ENCODE data around the gene SLC39A2. TPM values are rescaled to one million over a fixed set of nuclear protein-coding genes. Genes with fewer than 3 reads are reported as not detected.
"Not testable (repeated sequence)": the region's sequence is repeated elsewhere in the genome, so short reads cannot be mapped to it uniquely, and the experiment has no call there.

The SLC39A2 gene
- total RNA-seq, result 0.38 TPM in 1 of 2 replicates, not detected in the other

GRCh38 chr14:20998674-20999366 lies at the start of gene SLC39A2:
SLC39A2 (plus strand) TSS chr14:20999293; CDS start chr14:20999447, 154 bp downstream.
- H3K9me3 Mint-ChIP-seq, result no peaks in the 10 kb centered on the region
- TF ChIP-seq CTCF (IDR thresholded peaks at IDR 0.05), result no peak

GRCh38 chr14:20954736-20955537 lies 44.2 kb upstream of the SLC39A2 start, which contains the start of gene RNASE2:
RNASE2 (plus strand) TSS chr14:20955487; CDS start chr14:20955772, 285 bp downstream.
- POLR2A ChIA-PET; H3K4me1 Mint-ChIP-seq; intact Hi-C loops (cut with micrococcal nuclease); H3K36me3 Mint-ChIP-seq (ENCODE audit: low read depth); DNase-seq; H3K9me3 Mint-ChIP-seq; H3K4me3 Mint-ChIP-seq; ATAC-seq (ENCODE audit: low read depth); H3K27ac Mint-ChIP-seq; CTCF ChIA-PET: not testable (repeated sequence)
- peaks cover 37% of the 10 kb centered on the region for H3K27me3 Mint-ChIP-seq

More at GRCh38 chr14:20998674-20999366, at the start of gene SLC39A2:
- no peak within 1 kb of the TSS for H3K27ac Mint-ChIP-seq
- DNase-seq (no peak), ATAC-seq (ENCODE audit: low read depth) (no peak)
- H3K27me3 Mint-ChIP-seq, result no peaks in the 10 kb centered on the region
- intact Hi-C loops (cut with micrococcal nuclease), result no loop called here
- no peaks in the 10 kb centered on the region for H3K4me1 Mint-ChIP-seq
- ChIA-PET CTCF (interaction anchor here (1.1 to 1.8 kb wide), 4 partner anchors 13 to 93 kb away, joined by 3 to 8 read pairs (median 4); no protein-coding TSS in a partner anchor), POLR2A (no interaction called here)
- peaks cover 40% of the 10 kb centered on the region for H3K36me3 Mint-ChIP-seq (ENCODE audit: low read depth)
- no peak within 1 kb of the TSS for H3K4me3 Mint-ChIP-seq

GRCh38 chr14:20955538-20955873 lies 43.6 kb upstream of the SLC39A2 start:
- H3K27ac Mint-ChIP-seq; H3K4me1 Mint-ChIP-seq; DNase-seq; POLR2A ChIA-PET; H3K36me3 Mint-ChIP-seq (ENCODE audit: low read depth); ATAC-seq (ENCODE audit: low read depth); intact Hi-C loops (cut with micrococcal nuclease); CTCF ChIA-PET; H3K9me3 Mint-ChIP-seq; H3K4me3 Mint-ChIP-seq: not testable (repeated sequence)
- peaks cover 33% of the 10 kb centered on the region for H3K27me3 Mint-ChIP-seq

GRCh38 chr14:20956376-20956976 lies 42.6 kb upstream of the SLC39A2 start:
- intact Hi-C loops (cut with micrococcal nuclease), result no loop called here
- Mint-ChIP-seq H3K27me3 (peaks cover 33% of the 10 kb centered on the region), H3K4me3 (no peak overlapping the region), H3K27ac (no peak overlapping the region), H3K36me3 (ENCODE audit: low read depth) (no peaks in the 10 kb centered on the region), H3K9me3 (no peaks in the 10 kb centered on the region), H3K4me1 (peaks cover 4% of the 10 kb centered on the region)
- ATAC-seq (ENCODE audit: low read depth) (no peak), DNase-seq (no peak)
- ChIA-PET CTCF (no interaction called here), POLR2A (no interaction called here)
- TF ChIP-seq CTCF (IDR thresholded peaks at IDR 0.05), result no peak

GRCh38 chr14:20958946-20959345 lies 40.1 kb upstream of the SLC39A2 start:
- H3K27ac Mint-ChIP-seq; H3K36me3 Mint-ChIP-seq (ENCODE audit: low read depth); intact Hi-C loops (cut with micrococcal nuclease); DNase-seq; H3K4me3 Mint-ChIP-seq; ATAC-seq (ENCODE audit: low read depth); POLR2A ChIA-PET; H3K9me3 Mint-ChIP-seq; H3K4me1 Mint-ChIP-seq: not testable (repeated sequence)
- CTCF ChIA-PET, result interaction anchor here (4.8 kb wide), 1 partner anchor 13 kb away, joined by 35 read pairs; no protein-coding TSS in a partner anchor
- H3K27me3 Mint-ChIP-seq, result peaks cover 28% of the 10 kb centered on the region

GRCh38 chr14:20969336-20969735 lies 29.8 kb upstream of the SLC39A2 start:
- peaks cover 9% of the 10 kb centered on the region for H3K4me1 Mint-ChIP-seq
- intact Hi-C loops (cut with micrococcal nuclease), result no loop called here
- H3K36me3 Mint-ChIP-seq (ENCODE audit: low read depth), result no peaks in the 10 kb centered on the region
- ChIA-PET POLR2A (no interaction called here), CTCF (interaction anchor here (3.3 to 5.2 kb wide), 2 partner anchors 8 to 111 kb away, joined by 33 to 35 read pairs; no protein-coding TSS in a partner anchor)
- no peak overlapping the region for H3K4me3 Mint-ChIP-seq
- H3K27me3 Mint-ChIP-seq, result peaks cover 58% of the 10 kb centered on the region
- TF ChIP-seq CTCF (IDR thresholded peaks at IDR 0.05), result no peak
- ATAC-seq (ENCODE audit: low read depth) (no peak), DNase-seq (no peak)
- no peaks in the 10 kb centered on the region for H3K9me3 Mint-ChIP-seq
- H3K27ac Mint-ChIP-seq, result no peak overlapping the region
